ENCODE measurements around the gene SERPING1. TPM values are rescaled to one million over a fixed set of nuclear protein-coding genes. Genes with fewer than 3 reads are reported as not detected.

SERPING1 gene
- polyA plus RNA-seq, 1 donor (not counting 4 experiments of a cell fraction or from before 2014, with no cell fraction given) = 12.8 TPM

- dilution Hi-C loops (cut with MboI; ENCODE audit: extremely low pct_ligation_motif_present, low sequenced_read_pairs) = no loop called here
- no peak for DNase-seq (ENCODE audit: low read depth, low spot score)
- peaks cover 49% of the 10 kb centered on the region for H3K4me1 ChIP-seq (ENCODE audit: control insufficient read depth, extremely low read depth, insufficient read depth, low read length)
- TF ChIP-seq CTCF (optimal IDR thresholded peaks at IDR 0.05 in 1 of 3, IDR thresholded peaks at IDR 0.05 in 1 of 3, conservative IDR thresholded peaks at IDR 0.05 in 1 of 3; ENCODE audit: extremely low read depth in 1 of 3, insufficient read depth in 2 of 3, low read length in 3 of 3) (no peak), EZH2 (IDR thresholded peaks at IDR 0.05; ENCODE audit: low read length) (no peak)
- H3K4me2 ChIP-seq (ENCODE audit: control insufficient read depth, extremely low read depth, insufficient read depth, low read depth, low read length) = peak overlapping the region; percentile 87
- peak overlapping the region; percentile 76 for H3K27ac ChIP-seq (ENCODE audit: control insufficient read depth, insufficient read depth, low read length)
- H3K9me1 ChIP-seq (ENCODE audit: control insufficient read depth, extremely low read depth, insufficient read depth, low read length) = no peaks in the 10 kb centered on the region
- peaks cover 34% of the 10 kb centered on the region for H3K79me2 ChIP-seq (ENCODE audit: control insufficient read depth, insufficient read depth, low read length)
- peaks cover 14% of the 10 kb centered on the region for H4K20me1 ChIP-seq (ENCODE audit: control insufficient read depth, extremely low read depth, insufficient read depth, low read length)
- peak; percentile 88 for FAIRE-seq
- H2AFZ ChIP-seq (ENCODE audit: control insufficient read depth, low read length) = peak overlapping the region; percentile 90
- peaks cover 4 to 13% of the 10 kb centered on the region in 2 experiments for H3K36me3 ChIP-seq (ENCODE audit: control insufficient read depth in 2 of 2, extremely low read depth in 1 of 2, insufficient read depth in 2 of 2, low read length in 2 of 2)
- H3K9ac ChIP-seq (ENCODE audit: control insufficient read depth, extremely low read depth, insufficient read depth, low read length) = peak overlapping the region; percentile 89
- H3K27me3 ChIP-seq (ENCODE audit: control insufficient read depth, extremely low read depth, insufficient read depth, low read length) = no peaks in the 10 kb centered on the region
- peak overlapping the region; percentile 93 to 94 (median 93) for H3K4me3 ChIP-seq (ENCODE audit: control insufficient read depth in 2 of 3, extremely low read depth in 1 of 3, insufficient read depth in 2 of 3, low read depth in 1 of 3, low read length in 3 of 3)
- H3K9me3 ChIP-seq (ENCODE audit: control insufficient read depth, low read depth, low read length) = no peaks in the 10 kb centered on the region
Measured at GRCh38 chr11:57638005-57638781, 40.7 kb downstream of the SERPING1 start.

- no peak for DNase-seq (ENCODE audit: low read depth, low spot score)
- TF ChIP-seq EZH2 (IDR thresholded peaks at IDR 0.05; ENCODE audit: low read length) (no peak), CTCF (optimal IDR thresholded peaks at IDR 0.05 in 1 of 3, IDR thresholded peaks at IDR 0.05 in 1 of 3, conservative IDR thresholded peaks at IDR 0.05 in 1 of 3; ENCODE audit: extremely low read depth in 1 of 3, insufficient read depth in 2 of 3, low read length in 3 of 3) (no peak)
- peaks cover 34% of the 10 kb centered on the region for H3K79me2 ChIP-seq (ENCODE audit: control insufficient read depth, insufficient read depth, low read length)
- H3K9me3 ChIP-seq (ENCODE audit: control insufficient read depth, low read depth, low read length) = no peaks in the 10 kb centered on the region
- peak overlapping the region; percentile 93 to 94 (median 93) for H3K4me3 ChIP-seq (ENCODE audit: control insufficient read depth in 2 of 3, extremely low read depth in 1 of 3, insufficient read depth in 2 of 3, low read depth in 1 of 3, low read length in 3 of 3)
- peak overlapping the region; percentile 57 for H2AFZ ChIP-seq (ENCODE audit: control insufficient read depth, low read length)
- H3K4me2 ChIP-seq (ENCODE audit: control insufficient read depth, extremely low read depth, insufficient read depth, low read depth, low read length) = peak overlapping the region; percentile 87
- peaks cover 4 to 13% of the 10 kb centered on the region in 2 experiments for H3K36me3 ChIP-seq (ENCODE audit: control insufficient read depth in 2 of 2, extremely low read depth in 1 of 2, insufficient read depth in 2 of 2, low read length in 2 of 2)
- peaks cover 43% of the 10 kb centered on the region for H3K4me1 ChIP-seq (ENCODE audit: control insufficient read depth, extremely low read depth, insufficient read depth, low read length)
- dilution Hi-C loops (cut with MboI; ENCODE audit: extremely low pct_ligation_motif_present, low sequenced_read_pairs) = no loop called here
- H3K27me3 ChIP-seq (ENCODE audit: control insufficient read depth, extremely low read depth, insufficient read depth, low read length) = no peaks in the 10 kb centered on the region
- peak overlapping the region; percentile 89 for H3K9ac ChIP-seq (ENCODE audit: control insufficient read depth, extremely low read depth, insufficient read depth, low read length)
- no peak for FAIRE-seq
- peaks cover 14% of the 10 kb centered on the region for H4K20me1 ChIP-seq (ENCODE audit: control insufficient read depth, extremely low read depth, insufficient read depth, low read length)
- peak overlapping the region; percentile 76 for H3K27ac ChIP-seq (ENCODE audit: control insufficient read depth, insufficient read depth, low read length)
- H3K9me1 ChIP-seq (ENCODE audit: control insufficient read depth, extremely low read depth, insufficient read depth, low read length) = no peaks in the 10 kb centered on the region
Measured at GRCh38 chr11:57638811-57639320, 41.4 kb downstream of the SERPING1 start.

Data from keratinocyte (primary cell).